ENCODE measurements around the gene RAVER2. TPM values are rescaled to one million over a fixed set of nuclear protein-coding genes. Genes with fewer than 3 reads are reported as not detected.
"Not testable (repeated sequence)": the region's sequence is repeated elsewhere in the genome, so short reads cannot be mapped to it uniquely, and the experiment has no call there.

The RAVER2 gene
- total RNA-seq, 2 experiments from 2014 or later, result 0.80 to 1.0 TPM

DNA sequence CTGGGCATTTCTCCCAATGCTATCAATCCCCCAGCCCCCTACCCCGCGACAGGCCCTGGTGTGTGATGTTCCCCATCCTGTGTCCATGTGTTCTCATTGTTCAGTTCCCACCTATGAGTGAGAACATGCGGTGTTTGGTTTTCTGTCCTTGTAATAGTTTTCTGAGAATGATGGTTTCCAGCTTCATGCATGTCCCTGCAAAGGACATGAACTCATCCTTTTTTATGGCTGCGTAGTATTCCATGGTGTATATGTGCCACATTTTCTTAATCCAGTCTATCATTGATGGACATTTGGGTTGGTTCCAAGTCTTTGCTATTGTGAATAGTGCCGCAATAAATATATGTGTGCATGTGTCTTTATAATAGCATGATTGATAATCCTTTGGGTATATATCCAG, 38.0 kb downstream of the RAVER2 start:
- POLR2A ChIA-PET; H3K27ac ChIP-seq (ENCODE audit: low read depth in 1 of 2, low read length in 2 of 2); H3K4me3 ChIP-seq (ENCODE audit: low read length); ATAC-seq (ENCODE audit: poor library complexity); H3K9me3 ChIP-seq (ENCODE audit: control insufficient read depth in 1 of 2, insufficient read depth in 1 of 2, low read length in 2 of 2); CTCF ChIA-PET; H3K27ac Mint-ChIP-seq; H3K36me3 Mint-ChIP-seq (ENCODE audit: low read depth); intact Hi-C loops (cut with DNase I, micrococcal nuclease); H3K4me3 Mint-ChIP-seq; H3K9me3 Mint-ChIP-seq; H3K27me3 Mint-ChIP-seq; H3K36me3 ChIP-seq (ENCODE audit: insufficient read depth, low read length); H3K4me1 Mint-ChIP-seq (ENCODE audit: low read depth); DNase-seq; H3K4me1 ChIP-seq (ENCODE audit: insufficient read depth, low read length); H3K27me3 ChIP-seq (ENCODE audit: control insufficient read depth in 1 of 2, insufficient read depth in 2 of 2, low read length in 2 of 2): not testable (repeated sequence)

GRCh38 chr1:64790832-64791487, 46.1 kb downstream of the RAVER2 start:
- Histone ChIP-seq H3K27me3 (ENCODE audit: control insufficient read depth in 1 of 2, insufficient read depth in 2 of 2, low read length in 2 of 2) (no peaks in the 10 kb centered on the region), H3K27ac (ENCODE audit: low read depth in 1 of 2, low read length in 2 of 2) (no peak overlapping the region), H3K9me3 (ENCODE audit: control insufficient read depth in 1 of 2, insufficient read depth in 1 of 2, low read length in 2 of 2) (peaks cover 7 to 17% of the 10 kb centered on the region in 2 experiments), H3K36me3 (ENCODE audit: insufficient read depth, low read length) (no peaks in the 10 kb centered on the region), H3K4me3 (ENCODE audit: low read length) (no peak overlapping the region), H3K4me1 (ENCODE audit: insufficient read depth, low read length) (no peaks in the 10 kb centered on the region)
- intact Hi-C loops (cut with DNase I, micrococcal nuclease), result no loop called here
- no peaks in the 10 kb centered on the region for H3K27me3 Mint-ChIP-seq
- H3K4me1 Mint-ChIP-seq (ENCODE audit: low read depth), result no peaks in the 10 kb centered on the region
- H3K4me3 Mint-ChIP-seq, result no peak overlapping the region
- ChIA-PET POLR2A (no interaction called here), CTCF (interaction anchor here (1.2 kb wide), 1 partner anchor 9 kb away, joined by 3 read pairs; no protein-coding TSS in a partner anchor)
- peaks cover 5% of the 10 kb centered on the region for H3K9me3 Mint-ChIP-seq
- TF ChIP-seq, protein P1, sequence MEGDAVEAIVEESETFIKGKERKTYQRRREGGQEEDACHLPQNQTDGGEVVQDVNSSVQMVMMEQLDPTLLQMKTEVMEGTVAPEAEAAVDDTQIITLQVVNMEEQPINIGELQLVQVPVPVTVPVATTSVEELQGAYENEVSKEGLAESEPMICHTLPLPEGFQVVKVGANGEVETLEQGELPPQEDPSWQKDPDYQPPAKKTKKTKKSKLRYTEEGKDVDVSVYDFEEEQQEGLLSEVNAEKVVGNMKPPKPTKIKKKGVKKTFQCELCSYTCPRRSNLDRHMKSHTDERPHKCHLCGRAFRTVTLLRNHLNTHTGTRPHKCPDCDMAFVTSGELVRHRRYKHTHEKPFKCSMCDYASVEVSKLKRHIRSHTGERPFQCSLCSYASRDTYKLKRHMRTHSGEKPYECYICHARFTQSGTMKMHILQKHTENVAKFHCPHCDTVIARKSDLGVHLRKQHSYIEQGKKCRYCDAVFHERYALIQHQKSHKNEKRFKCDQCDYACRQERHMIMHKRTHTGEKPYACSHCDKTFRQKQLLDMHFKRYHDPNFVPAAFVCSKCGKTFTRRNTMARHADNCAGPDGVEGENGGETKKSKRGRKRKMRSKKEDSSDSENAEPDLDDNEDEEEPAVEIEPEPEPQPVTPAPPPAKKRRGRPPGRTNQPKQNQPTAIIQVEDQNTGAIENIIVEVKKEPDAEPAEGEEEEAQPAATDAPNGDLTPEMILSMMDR (IDR thresholded peaks at IDR 0.05), result no peak
- ATAC-seq (ENCODE audit: poor library complexity), result no peak
- peaks cover 21% of the 10 kb centered on the region for H3K36me3 Mint-ChIP-seq (ENCODE audit: low read depth)
- no peak overlapping the region for H3K27ac Mint-ChIP-seq
- no peak for DNase-seq

DNA sequence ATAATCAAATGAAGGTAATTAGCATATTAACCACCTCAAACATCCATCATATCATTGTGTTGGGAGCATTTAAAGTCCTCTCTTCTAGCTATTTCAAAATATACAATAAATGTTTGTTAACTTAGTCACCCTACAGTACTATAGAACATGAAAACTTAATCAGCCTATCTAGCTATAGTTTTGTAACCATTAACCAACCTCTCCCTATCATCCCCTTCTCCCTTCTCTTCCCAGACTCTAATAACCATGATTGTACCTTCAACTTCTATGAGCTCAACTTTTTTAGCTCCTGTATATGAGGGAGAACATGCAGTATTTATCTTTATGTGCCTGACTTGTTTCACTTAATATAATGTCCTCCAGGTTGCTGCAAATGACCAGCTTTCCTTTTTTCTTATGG, 54.0 kb downstream of the RAVER2 start:
- POLR2A ChIA-PET, result interaction anchor here (0.8 kb wide), 1 partner anchor 54 kb away, joined by 3 read pairs; the partner anchor contains the start of gene RAVER2
- no peaks in the 10 kb centered on the region for H3K36me3 Mint-ChIP-seq (ENCODE audit: low read depth)
- Histone ChIP-seq H3K4me1 (ENCODE audit: insufficient read depth, low read length) (no peaks in the 10 kb centered on the region), H3K36me3 (ENCODE audit: insufficient read depth, low read length) (no peaks in the 10 kb centered on the region), H3K9me3 (ENCODE audit: control insufficient read depth in 1 of 2, insufficient read depth in 1 of 2, low read length in 2 of 2) (no peaks in the 10 kb centered on the region), H3K4me3 (ENCODE audit: low read length) (no peak overlapping the region), H3K27ac (ENCODE audit: low read depth in 1 of 2, low read length in 2 of 2) (no peak overlapping the region), H3K27me3 (ENCODE audit: control insufficient read depth in 1 of 2, insufficient read depth in 2 of 2, low read length in 2 of 2) (no peaks in the 10 kb centered on the region)
- TF ChIP-seq, protein P1 (IDR thresholded peaks at IDR 0.05), result no peak
- H3K4me3 Mint-ChIP-seq, result no peak overlapping the region
- H3K27me3 Mint-ChIP-seq, result no peaks in the 10 kb centered on the region
- intact Hi-C loops (cut with DNase I, micrococcal nuclease), result no loop called here
- CTCF ChIA-PET, result interaction anchor here (1.2 kb wide), 1 partner anchor 8 kb away, joined by 3 read pairs; no protein-coding TSS in a partner anchor
- no peak overlapping the region for H3K27ac Mint-ChIP-seq
- no peaks in the 10 kb centered on the region for H3K4me1 Mint-ChIP-seq (ENCODE audit: low read depth)
- ATAC-seq (ENCODE audit: poor library complexity) (no peak), DNase-seq (no peak)
- peaks cover 6% of the 10 kb centered on the region for H3K9me3 Mint-ChIP-seq

Measured in CD4-positive, alpha-beta T cell (primary cell).